Body of pancreas (tissue), 4 donors: ENCODE measurements around the gene HCST. TPM values are rescaled to one million over a fixed set of nuclear protein-coding genes. Genes with fewer than 3 reads are reported as not detected.

Source experiments
- ATAC-seq: fragments of 150-250 bp; one replicate; pipeline ENCODE4 v1.9.1; 2016
- DNase-seq, 4 donors: peaks; one replicate each; pipeline ENCODE4 v3.0.0-alpha.2; 2019
- H3K27ac ChIP-seq, 4 donors: fragments of 200-600 bp; sonication (generic); 1 replicate in 3 of 4; 2 replicates in 1 of 4; pipeline versions ENCODE4 v1.5.1 to v1.6.1; 2016 to 2019; ENCODE audit warnings: mild to moderate bottlenecking in 1 of 4, mixed read lengths in 1 of 4, moderate library complexity in 1 of 4
- H3K27me3 ChIP-seq, 2 donors: fragments of 200-600 bp; sonication (generic); one replicate each; pipeline ENCODE4 v1.6.0; 2016; ENCODE audit warnings: mild to moderate bottlenecking in 1 of 2
- H3K36me3 ChIP-seq, 2 donors: fragments of 200-600 bp; sonication (generic); replicated peaks in 1 of 2; 2 replicates each; pipeline ENCODE4 v1.5.1; 2016; ENCODE audit warnings: low read depth in 2 of 2; ENCODE audit not compliant: insufficient read depth in 1 of 2
- H3K4me1 ChIP-seq: fragments of 200-600 bp; sonication (generic); one replicate; pipeline ENCODE4 v1.6.0; 2016
- H3K4me3 ChIP-seq, 2 donors: fragments of 200-600 bp; sonication (generic); 1 replicate in 1 of 2; 2 replicates in 1 of 2; pipeline ENCODE4 v1.5.1; 2016 to 2019
- H3K9me3 ChIP-seq, 3 donors: fragments of 200-600 bp; sonication (generic); 1 replicate in 2 of 3; 2 replicates in 1 of 3; pipeline ENCODE4 v1.5.1; 2016
- CTCF ChIP-seq, 7 experiments: fragments of 450-650 bp in 4 of 7; fragments of 200-600 bp in 3 of 7; sonication (generic) in 3 of 7; IDR thresholded peaks; one replicate each; pipeline ENCODE4 v1.5.1; 2016 to 2019; ENCODE audit warnings: antibody characterized with exemption in 7 of 7
- POLR2A ChIP-seq, 3 donors: fragments of 450-650 bp; IDR thresholded peaks; one replicate each; pipeline ENCODE4 v1.6.1; 2016; ENCODE audit warnings: antibody characterized with exemption in 3 of 3, mild to moderate bottlenecking in 2 of 3
- WGBS, 2 donors: methylation state at CpG; one replicate each; pipeline ENCODE4 v1.1.5; 2017; 5-methylcytosine and 5-hydroxymethylcytosine counted together
- intact Hi-C: fragments of 100-400 bp; cut with DNase I; formaldehyde crosslinking; loops from one replicate; pipeline ENCODE4 v1.15.1; 2023
- total RNA-seq, 2 donors: library from RNA; depleted of rRNA; stranded (reverse); fragments of >200 nt; gene quantifications; one replicate each; pipeline ENCODE4 v1.1.0, GENCODE V29; 2016

The HCST gene
- total RNA-seq, 2 donors from 2014 or later = 5.2 TPM; not detected in 1

- H3K36me3 ChIP-seq = no peaks in the 10 kb centered on the region
- intact Hi-C loops = no loop called here
- no peaks in the 10 kb centered on the region for H3K9me3 ChIP-seq
- H3K27me3 ChIP-seq = no peaks in the 10 kb centered on the region
- H3K4me1 ChIP-seq = peaks cover 18% of the 10 kb centered on the region
- peak overlapping the region in 3 of 4 donors; percentile 64 to 92 (median 80) for H3K27ac ChIP-seq
- WGBS, 2 donors = 69 to 73% methylated on average over 1 to 2 of the region's 2 CpGs
- DNase-seq = no peak
- no peak overlapping the region for H3K4me3 ChIP-seq
- no peak for ATAC-seq
- no peak for TF ChIP-seq POLR2A (IDR thresholded peaks at IDR 0.05)
- TF ChIP-seq CTCF (IDR thresholded peaks at IDR 0.05) = no peak
Measured at GRCh38 chr19:35901055-35901644, 1.2 kb upstream of the HCST start.

- WGBS, 2 donors = 56 to 62% methylated on average over 10 of the region's 10 CpGs
- no peak overlapping the region for H3K4me3 ChIP-seq
- intact Hi-C loops = no loop called here
Measured at GRCh38 chr19:35902870-35903475, 644 bp downstream of the HCST start.

GRCh38 chr19:35903550-35904179, 1.3 kb downstream of the HCST start:
- H3K4me1 ChIP-seq = peaks cover 15% of the 10 kb centered on the region
- H3K36me3 ChIP-seq = no peaks in the 10 kb centered on the region
- intact Hi-C loops = no loop called here
- WGBS, 2 donors = 5 to 7% methylated on average over 16 to 20 of the region's 24 CpGs
- H3K9me3 ChIP-seq = no peaks in the 10 kb centered on the region
- no peak for ATAC-seq
- peak overlapping the region in 2 of 4 donors; percentile 21 to 92 for H3K27ac ChIP-seq
- peak; percentile 41 to 88 (median 62) for DNase-seq
- TF ChIP-seq CTCF (IDR thresholded peaks at IDR 0.05) (no peak), POLR2A (IDR thresholded peaks at IDR 0.05) (peak in 2 of 3 donors; percentile 32 to 60)
- no peaks in the 10 kb centered on the region for H3K27me3 ChIP-seq
- no peak overlapping the region for H3K4me3 ChIP-seq

More at GRCh38 chr19:35902870-35903475, 644 bp downstream of the HCST start:
- H3K27me3 ChIP-seq = no peaks in the 10 kb centered on the region
- H3K9me3 ChIP-seq = no peaks in the 10 kb centered on the region
- TF ChIP-seq POLR2A (IDR thresholded peaks at IDR 0.05) (no peak), CTCF (IDR thresholded peaks at IDR 0.05) (no peak)
- no peak for ATAC-seq
- peak overlapping the region in 2 of 4 donors; percentile 21 to 92 for H3K27ac ChIP-seq
- DNase-seq = no peak
- peaks cover 22% of the 10 kb centered on the region for H3K4me1 ChIP-seq
- H3K36me3 ChIP-seq = no peaks in the 10 kb centered on the region

- peak overlapping the region in 2 of 4 donors; percentile 21 to 92 for H3K27ac ChIP-seq
- peaks cover 14% of the 10 kb centered on the region for H3K4me1 ChIP-seq
- WGBS, 2 donors = 77 to 79% methylated on average over 4 to 10 of the region's 10 CpGs
- no peaks in the 10 kb centered on the region for H3K36me3 ChIP-seq
- no peak overlapping the region for H3K4me3 ChIP-seq
- TF ChIP-seq POLR2A (IDR thresholded peaks at IDR 0.05) (peak in 1 of 3 donors; percentile 24), CTCF (IDR thresholded peaks at IDR 0.05) (no peak)
- ATAC-seq (no peak), DNase-seq (peak in 1 of 4 donors; percentile 41)
- intact Hi-C loops = no loop called here
- no peaks in the 10 kb centered on the region for H3K27me3 ChIP-seq
- H3K9me3 ChIP-seq = no peaks in the 10 kb centered on the region
Measured at GRCh38 chr19:35904311-35905068, 2.2 kb downstream of the HCST start.
